Fibroblast of villous mesenchyme (primary cell): ENCODE results near the gene LAMTOR4. TPM values are rescaled to one million over a fixed set of nuclear protein-coding genes. Genes with fewer than 3 reads are reported as not detected.
"Not testable (repeated sequence)": the region's sequence is repeated elsewhere in the genome, so short reads cannot be mapped to it uniquely, and the experiment has no call there.

ENCODE experiments used
- DNase-seq: peaks from one replicate; pipeline ENCODE4 v3.0.0-alpha.2; 2010; ENCODE audit warnings: low read depth
- H3K4me3 ChIP-seq: 2 replicates; pipeline ENCODE4 v1.5.1; 2011; ENCODE audit warnings: low read depth, mild to moderate bottlenecking, low read length
- total RNA-seq: library from RNA; depleted of rRNA; stranded (reverse); fragments of >200 nt; gene quantifications from 2 replicates; pipeline ENCODE4 v1.2.3, GENCODE V29; 2012
- TF ChIP-seq, protein P1 (sequence below): IDR thresholded peaks from 2 replicates; pipeline ENCODE4 v1.5.1; 2012; ENCODE audit warnings: low read depth, mild to moderate bottlenecking, low read length; ENCODE audit not compliant: insufficient read depth

LAMTOR4 gene
- total RNA-seq, 1 donor: 65.2 TPM

DNA sequence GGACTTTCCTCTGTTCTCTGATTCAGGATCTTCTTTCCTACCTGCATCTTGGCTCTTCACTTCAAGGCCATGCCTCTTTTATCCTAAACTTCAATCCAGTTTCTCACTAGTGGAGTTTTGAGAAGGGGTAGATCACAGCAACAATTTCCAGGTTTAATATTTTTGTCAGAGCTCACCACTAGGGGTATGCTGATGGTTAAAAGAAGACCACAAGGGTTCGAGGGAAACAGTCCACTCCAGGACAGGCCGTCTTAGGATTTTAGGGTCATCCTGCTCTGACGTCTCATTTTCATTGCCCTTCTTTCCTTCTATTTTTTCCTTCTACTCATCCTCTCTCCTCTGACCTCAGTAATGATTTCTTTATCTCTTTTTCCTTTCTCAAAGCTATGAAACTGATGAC lies 40.3 kb downstream of the LAMTOR4 start:
- DNase-seq: no peak
- TF ChIP-seq, protein P1, sequence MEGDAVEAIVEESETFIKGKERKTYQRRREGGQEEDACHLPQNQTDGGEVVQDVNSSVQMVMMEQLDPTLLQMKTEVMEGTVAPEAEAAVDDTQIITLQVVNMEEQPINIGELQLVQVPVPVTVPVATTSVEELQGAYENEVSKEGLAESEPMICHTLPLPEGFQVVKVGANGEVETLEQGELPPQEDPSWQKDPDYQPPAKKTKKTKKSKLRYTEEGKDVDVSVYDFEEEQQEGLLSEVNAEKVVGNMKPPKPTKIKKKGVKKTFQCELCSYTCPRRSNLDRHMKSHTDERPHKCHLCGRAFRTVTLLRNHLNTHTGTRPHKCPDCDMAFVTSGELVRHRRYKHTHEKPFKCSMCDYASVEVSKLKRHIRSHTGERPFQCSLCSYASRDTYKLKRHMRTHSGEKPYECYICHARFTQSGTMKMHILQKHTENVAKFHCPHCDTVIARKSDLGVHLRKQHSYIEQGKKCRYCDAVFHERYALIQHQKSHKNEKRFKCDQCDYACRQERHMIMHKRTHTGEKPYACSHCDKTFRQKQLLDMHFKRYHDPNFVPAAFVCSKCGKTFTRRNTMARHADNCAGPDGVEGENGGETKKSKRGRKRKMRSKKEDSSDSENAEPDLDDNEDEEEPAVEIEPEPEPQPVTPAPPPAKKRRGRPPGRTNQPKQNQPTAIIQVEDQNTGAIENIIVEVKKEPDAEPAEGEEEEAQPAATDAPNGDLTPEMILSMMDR: peak; percentile 18
- no peak overlapping the region for H3K4me3 ChIP-seq

- TF ChIP-seq, protein P1: peak; percentile 47
- H3K4me3 ChIP-seq: no peak overlapping the region
- peak; percentile 65 for DNase-seq
Measured at GRCh38 chr7:100190048-100190711, 41.5 kb downstream of the LAMTOR4 start.

GRCh38 chr7:100191775-100192174 lies 43.1 kb downstream of the LAMTOR4 start:
- TF ChIP-seq, protein P1: no peak
- H3K4me3 ChIP-seq: no peak overlapping the region
- DNase-seq: peak; percentile 36

- DNase-seq, H3K4me3 ChIP-seq: not testable (repeated sequence)
Measured at GRCh38 chr7:100192281-100192862, 43.7 kb downstream of the LAMTOR4 start.

DNA sequence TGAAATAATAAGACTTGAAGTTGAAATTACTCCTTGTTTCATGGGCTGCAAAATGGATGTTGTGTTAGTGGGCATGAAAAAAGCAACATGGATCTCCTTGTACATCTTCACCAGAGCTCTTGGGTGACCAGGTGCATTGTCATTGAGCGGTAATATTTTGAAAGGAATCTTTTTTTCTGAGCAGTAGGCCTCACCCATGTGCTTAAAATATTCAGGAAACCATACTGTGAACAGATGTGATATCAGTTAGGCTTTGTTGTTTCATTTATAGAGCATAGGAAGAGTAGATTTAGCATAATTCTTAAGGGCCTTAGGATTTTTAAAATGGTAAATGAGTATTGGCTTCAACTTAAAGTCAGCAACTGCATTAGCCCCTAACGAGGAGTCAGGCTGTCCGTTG lies 44.3 kb downstream of the LAMTOR4 start:
- no peak for DNase-seq
- TF ChIP-seq, protein P1: no peak
- no peak overlapping the region for H3K4me3 ChIP-seq

DNA sequence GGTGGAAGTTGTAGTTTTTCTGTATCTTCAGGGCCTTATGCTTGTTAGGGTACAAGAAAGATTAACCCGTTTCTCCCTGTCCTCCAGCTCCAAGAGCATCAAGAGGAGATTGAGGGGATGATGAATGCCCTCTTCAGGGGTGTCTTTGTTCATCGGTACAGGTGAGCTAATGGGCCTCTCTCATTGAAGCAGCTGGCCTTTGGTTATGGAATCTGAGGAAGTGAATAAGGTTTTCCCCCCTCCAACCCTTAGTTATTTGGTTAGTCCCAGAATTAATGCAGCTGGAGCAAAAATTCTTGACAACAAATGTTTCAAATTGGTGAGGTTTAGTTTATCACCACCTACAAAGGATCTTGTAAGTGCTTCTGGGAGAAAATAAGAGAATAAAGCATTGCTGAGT lies 46.5 kb downstream of the LAMTOR4 start:
- TF ChIP-seq, protein P1: no peak
- DNase-seq: no peak
- no peak overlapping the region for H3K4me3 ChIP-seq

- DNase-seq, H3K4me3 ChIP-seq: not testable (repeated sequence)
Measured at GRCh38 chr7:100195901-100196322, 47.2 kb downstream of the LAMTOR4 start.

GRCh38 chr7:100198266-100198665 lies 49.5 kb downstream of the LAMTOR4 start:
- no peak for DNase-seq
- TF ChIP-seq, protein P1: no peak
- no peak overlapping the region for H3K4me3 ChIP-seq
